C1 segment of cervical spinal cord (tissue), 14 donors: ENCODE measurements around the gene SENP3.

ENCODE experiments used
- DNase-seq, 14 donors: peaks; one replicate each; lab custom pipeline; 2025; lab: John Stamatoyannopoulos, UW

Gene SENP3

DNA sequence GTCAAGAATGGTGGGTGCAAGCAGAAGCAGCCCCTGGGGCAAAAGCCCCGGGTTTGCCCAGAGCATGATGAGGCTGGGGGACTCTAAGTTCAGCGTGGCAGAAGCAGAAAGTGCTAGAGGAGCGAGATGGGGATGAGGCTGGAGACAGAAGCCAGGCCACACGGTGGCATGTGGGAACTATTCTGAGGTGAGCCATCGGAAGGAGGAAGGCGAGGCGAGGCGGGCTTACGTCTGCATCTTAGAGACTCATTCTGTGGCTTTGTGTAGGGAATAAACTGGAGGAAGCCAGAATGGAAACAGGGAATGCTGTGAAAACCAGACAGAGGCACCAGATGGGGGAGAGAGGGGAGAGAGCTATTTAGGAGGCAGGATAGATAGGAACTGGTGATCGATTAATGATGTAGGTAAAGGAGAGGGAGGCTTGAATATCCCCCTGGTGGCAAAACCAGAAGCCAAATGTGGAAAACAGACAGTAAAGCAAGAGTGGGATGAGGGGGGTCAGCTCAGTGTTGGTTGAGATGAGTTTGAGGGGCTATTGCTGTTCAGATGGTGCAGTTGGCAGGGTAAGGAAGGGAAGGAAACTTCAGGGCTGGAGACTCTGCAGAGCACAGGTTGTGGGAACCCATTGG, 6.3 kb upstream of the SENP3 start:
- DNase-seq: no peak

DNA sequence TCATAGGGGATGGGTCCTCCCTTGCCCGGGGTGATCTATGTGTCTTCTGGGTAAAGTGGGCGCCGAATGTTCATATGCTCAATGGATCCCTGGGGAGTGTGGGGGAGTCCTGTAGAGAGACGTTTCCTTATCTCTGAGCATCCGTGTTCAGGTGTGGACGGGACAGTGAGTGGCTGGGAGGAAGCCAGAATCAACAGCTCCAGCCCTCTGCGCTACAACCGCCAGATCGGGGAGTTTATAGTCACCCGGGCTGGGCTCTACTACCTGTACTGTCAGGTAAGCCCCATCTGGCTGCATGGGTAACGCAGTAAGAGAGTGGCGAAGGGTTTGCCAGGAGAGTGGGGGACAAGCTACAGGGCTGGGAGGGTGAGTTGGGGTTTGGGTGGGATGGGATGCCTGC, 5.1 kb upstream of the SENP3 start:
- DNase-seq: no peak

DNA sequence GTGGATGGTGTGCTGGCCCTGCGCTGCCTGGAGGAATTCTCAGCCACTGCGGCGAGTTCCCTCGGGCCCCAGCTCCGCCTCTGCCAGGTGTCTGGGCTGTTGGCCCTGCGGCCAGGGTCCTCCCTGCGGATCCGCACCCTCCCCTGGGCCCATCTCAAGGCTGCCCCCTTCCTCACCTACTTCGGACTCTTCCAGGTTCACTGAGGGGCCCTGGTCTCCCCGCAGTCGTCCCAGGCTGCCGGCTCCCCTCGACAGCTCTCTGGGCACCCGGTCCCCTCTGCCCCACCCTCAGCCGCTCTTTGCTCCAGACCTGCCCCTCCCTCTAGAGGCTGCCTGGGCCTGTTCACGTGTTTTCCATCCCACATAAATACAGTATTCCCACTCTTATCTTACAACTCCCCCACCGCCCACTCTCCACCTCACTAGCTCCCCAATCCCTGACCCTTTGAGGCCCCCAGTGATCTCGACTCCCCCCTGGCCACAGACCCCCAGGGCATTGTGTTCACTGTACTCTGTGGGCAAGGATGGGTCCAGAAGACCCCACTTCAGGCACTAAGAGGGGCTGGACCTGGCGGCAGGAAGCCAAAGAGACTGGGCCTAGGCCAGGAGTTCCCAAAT, 4.5 kb upstream of the SENP3 start:
- DNase-seq: peak in 1 of 14 donors; percentile 24

DNA sequence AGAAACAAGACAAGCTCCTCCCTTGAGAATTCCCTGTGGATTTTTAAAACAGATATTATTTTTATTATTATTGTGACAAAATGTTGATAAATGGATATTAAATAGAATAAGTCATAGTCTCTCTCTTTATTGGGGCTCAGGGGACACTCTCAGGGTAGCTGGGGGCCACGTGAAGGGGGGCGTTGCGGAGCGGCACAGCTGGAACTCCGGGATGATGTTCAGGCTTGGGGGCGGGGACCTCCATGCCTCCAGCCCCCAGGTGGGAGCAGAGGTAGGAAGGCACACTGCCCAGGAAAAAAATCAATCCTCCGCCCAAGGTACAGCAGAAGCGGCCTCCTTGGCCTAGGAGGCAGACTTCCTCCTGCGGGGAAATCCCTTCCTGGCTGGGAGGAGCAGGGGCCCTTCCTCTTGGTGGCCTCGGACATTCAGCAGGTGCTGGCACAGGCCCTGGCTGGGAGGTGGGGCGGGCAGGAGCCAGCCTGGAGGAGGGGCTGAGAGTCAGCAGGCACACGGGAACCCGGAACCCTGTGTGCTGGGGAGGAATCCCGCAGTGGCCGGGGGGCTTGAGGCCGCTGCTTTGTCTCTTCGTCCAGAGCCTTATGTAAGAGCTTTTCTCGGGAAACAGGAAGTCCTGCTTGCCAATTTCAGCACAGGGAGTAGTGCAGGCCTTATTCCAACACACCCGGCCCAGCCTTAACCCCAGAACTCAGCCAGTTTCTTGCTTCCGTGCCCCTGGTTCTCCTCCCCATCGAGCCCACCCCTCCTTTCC, 3.8 kb upstream of the SENP3 start:
- peak in 12 of 14 donors; percentile 39 to 89 (median 82) for DNase-seq

DNA sequence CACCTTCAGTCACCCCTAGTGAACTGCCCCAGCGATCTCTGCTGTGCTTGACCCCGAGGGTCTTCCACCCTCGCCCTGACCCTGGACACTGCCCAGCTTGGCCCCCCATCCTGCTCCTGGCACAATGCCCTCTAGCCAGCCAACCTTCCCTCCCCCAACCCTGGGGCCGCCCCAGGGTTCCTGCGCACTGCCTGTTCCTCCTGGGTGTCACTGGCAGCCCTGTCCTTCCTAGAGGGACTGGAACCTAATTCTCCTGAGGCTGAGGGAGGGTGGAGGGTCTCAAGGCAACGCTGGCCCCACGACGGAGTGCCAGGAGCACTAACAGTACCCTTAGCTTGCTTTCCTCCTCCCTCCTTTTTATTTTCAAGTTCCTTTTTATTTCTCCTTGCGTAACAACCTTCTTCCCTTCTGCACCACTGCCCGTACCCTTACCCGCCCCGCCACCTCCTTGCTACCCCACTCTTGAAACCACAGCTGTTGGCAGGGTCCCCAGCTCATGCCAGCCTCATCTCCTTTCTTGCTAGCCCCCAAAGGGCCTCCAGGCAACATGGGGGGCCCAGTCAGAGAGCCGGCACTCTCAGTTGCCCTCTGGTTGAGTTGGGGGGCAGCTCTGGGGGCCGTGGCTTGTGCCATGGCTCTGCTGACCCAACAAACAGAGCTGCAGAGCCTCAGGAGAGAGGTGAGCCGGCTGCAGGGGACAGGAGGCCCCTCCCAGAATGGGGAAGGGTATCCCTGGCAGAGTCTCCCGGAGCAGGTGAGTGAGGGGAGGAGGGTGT, 3.0 kb upstream of the SENP3 start, which contains the start of gene TNFSF13:
TSS of gene TNFSF13 (plus strand) at position 207 of the 776 bp plus-strand sequence. CDS start at position 497, 290 bp downstream.
- DNase-seq: peak in 6 of 14 donors; percentile 62 to 86 (median 78)

DNA sequence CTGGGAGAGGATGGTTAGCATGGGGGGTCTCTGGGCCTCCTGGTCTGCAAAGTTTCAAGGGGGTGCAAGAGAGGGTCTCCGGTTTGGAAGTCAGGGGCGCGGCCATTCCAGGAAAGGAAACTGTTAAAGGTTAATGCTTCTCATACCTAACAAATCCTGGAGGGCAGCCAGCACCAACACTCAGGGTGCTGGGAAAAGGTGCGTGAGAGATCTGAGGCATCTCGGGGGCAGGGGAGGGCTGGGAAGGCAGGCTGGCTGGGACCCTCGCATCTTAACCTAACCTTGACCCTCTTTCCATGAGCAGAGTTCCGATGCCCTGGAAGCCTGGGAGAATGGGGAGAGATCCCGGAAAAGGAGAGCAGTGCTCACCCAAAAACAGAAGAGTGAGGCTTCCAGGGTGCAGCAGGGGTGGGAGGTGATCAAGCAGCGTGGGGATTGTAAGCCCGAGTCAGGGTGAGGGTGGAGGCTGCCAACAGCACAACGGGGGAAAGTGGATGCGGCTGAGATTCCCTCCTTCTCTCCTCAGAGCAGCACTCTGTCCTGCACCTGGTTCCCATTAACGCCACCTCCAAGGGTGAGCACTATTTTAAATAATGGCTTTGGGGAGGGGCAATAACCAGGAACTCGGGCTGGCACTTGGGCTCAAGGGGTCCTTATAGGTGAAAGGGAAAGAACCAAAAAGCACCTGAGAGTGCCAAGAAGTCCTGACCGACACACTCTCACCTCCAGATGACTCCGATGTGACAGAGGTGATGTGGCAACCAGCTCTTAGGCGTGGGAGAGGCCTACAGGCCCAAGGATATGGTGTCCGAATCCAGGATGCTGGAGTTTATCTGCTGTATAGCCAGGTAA, 2.2 kb upstream of the SENP3 start:
- no peak for DNase-seq

DNA sequence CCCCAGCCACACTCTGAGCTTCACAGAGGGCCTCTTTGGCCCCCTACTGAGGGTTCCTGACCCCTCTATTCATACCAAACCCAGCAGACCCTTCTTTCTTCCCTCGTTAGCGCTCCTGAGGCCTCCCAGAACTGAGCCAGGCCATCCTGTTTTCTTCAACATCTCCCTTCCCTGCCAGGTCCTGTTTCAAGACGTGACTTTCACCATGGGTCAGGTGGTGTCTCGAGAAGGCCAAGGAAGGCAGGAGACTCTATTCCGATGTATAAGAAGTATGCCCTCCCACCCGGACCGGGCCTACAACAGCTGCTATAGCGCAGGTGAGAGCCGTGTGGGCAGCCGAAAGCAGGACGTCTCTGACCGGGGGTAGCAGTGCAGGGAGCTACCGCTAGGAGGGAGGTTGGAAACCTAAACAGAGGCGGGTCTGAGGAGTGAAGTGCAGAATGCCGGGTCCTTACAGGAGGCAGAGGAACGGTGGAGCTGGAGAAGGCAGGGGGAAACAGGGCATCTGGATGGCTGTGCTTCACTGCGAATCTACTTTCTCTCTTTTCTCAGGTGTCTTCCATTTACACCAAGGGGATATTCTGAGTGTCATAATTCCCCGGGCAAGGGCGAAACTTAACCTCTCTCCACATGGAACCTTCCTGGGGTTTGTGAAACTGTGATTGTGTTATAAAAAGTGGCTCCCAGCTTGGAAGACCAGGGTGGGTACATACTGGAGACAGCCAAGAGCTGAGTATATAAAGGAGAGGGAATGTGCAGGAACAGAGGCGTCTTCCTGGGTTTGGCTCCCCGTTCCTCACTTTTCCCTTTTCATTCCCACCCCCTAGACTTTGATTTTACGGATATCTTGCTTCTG, 1.3 kb upstream of the SENP3 start:
- peak in 1 of 14 donors; percentile 37 for DNase-seq

DNA sequence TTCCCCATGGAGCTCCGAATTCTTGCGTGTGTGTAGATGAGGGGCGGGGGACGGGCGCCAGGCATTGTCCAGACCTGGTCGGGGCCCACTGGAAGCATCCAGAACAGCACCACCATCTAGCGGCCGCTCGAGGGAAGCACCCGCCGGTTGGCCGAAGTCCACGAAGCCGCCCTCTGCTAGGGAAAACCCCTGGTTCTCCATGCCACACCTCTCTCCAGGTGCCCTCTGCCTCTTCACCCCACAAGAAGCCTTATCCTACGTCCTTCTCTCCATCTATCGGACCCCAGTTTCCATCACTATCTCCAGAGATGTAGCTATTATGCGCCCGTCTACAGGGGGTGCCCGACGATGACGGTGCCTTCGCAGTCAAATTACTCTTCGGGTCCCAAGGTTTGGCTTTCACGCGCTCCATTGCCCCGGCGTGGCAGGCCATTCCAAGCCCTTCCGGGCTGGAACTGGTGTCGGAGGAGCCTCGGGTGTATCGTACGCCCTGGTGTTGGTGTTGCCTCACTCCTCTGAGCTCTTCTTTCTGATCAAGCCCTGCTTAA, 617 bp upstream of the SENP3 start:
- DNase-seq: peak in 12 of 14 donors; percentile 57 to 86 (median 78)

DNA sequence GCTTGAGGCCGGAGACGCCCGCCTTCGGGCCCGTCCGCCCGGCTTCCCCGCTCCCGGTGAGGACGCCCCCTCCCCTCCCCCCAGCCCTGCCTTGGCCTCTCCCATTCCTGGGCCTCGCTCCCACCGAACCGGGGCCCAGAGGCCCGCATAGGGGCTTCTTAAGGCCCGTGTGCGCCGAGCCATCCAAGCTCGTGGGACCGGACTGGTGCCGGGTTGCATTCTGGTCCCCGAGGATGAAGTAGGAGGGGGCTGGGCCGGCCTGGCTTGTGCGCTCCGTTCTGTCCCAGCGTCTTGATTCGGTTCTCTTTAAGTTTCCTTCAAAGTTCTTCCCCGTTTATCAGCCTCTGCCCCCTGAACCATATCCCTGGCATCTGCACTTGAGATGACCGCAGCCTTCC, 488 bp downstream of the SENP3 start:
- DNase-seq: no peak

DNA sequence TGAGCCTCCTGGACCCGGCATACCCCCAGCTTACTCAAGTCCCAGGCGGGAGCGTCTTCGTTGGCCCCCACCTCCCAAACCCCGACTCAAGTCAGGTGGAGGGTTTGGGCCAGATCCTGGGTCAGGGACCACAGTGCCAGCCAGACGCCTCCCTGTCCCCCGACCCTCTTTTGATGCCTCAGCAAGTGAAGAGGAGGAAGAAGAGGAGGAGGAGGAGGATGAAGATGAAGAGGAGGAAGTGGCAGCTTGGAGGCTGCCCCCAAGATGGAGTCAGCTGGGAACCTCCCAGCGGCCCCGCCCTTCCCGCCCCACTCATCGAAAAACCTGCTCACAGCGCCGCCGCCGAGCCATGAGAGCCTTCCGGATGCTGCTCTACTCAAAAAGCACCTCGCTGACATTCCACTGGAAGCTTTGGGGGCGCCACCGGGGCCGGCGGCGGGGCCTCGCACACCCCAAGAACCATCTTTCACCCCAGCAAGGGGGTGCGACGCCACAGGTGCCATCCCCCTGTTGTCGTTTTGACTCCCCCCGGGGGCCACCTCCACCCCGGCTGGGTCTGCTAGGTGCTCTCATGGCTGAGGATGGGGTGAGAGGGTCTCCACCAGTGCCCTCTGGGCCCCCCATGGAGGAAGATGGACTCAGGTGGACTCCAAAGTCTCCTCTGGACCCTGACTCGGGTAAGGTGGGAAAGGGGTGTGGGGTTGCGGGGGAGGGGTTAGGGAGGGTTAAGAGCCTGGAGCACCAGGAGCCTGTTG, 1.6 kb downstream of the SENP3 start:
- no peak for DNase-seq

DNA sequence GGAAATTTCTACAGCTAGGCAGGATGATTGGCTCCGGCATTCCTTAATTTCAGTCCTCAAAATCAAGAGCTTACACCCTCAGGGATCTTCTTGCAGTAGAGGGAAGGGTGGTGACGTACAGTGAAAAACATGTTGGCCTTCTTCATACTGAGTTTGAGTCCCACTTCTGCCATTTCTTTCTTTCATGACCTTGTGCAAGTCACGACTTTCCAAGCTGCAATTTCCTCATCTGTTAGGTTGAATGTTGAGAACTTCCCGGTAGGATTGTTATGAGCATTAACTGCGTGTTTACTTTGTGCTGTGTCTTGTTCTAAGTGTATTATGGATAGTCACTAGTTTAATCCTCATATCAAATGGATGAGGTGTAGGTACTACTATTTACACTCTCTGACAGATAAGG, 7.9 kb downstream of the SENP3 start:
- DNase-seq: no peak

DNA sequence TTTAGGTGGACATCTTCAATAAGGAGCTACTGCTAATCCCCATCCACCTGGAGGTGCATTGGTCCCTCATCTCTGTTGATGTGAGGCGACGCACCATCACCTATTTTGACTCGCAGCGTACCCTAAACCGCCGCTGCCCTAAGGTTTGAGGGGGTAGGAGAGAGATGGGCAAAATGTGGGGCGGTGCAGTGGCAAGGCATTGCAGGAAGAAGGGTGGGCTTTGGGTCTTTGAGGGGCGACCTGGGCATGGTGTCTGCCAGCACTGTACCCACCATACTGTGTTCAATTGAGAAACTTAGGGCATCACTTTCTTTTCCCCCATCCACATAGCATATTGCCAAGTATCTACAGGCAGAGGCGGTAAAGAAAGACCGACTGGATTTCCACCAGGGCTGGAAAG, 8.6 kb downstream of the SENP3 start:
- DNase-seq: no peak

DNA sequence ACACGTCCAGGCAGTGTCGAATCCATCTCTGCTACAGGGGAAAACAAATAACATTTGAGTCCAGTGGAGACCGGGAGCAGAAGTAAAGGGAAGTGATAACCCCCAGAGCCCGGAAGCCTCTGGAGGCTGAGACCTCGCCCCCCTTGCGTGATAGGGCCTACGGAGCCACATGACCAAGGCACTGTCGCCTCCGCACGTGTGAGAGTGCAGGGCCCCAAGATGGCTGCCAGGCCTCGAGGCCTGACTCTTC, 10.5 kb downstream of the SENP3 start:
- no peak for DNase-seq

DNA sequence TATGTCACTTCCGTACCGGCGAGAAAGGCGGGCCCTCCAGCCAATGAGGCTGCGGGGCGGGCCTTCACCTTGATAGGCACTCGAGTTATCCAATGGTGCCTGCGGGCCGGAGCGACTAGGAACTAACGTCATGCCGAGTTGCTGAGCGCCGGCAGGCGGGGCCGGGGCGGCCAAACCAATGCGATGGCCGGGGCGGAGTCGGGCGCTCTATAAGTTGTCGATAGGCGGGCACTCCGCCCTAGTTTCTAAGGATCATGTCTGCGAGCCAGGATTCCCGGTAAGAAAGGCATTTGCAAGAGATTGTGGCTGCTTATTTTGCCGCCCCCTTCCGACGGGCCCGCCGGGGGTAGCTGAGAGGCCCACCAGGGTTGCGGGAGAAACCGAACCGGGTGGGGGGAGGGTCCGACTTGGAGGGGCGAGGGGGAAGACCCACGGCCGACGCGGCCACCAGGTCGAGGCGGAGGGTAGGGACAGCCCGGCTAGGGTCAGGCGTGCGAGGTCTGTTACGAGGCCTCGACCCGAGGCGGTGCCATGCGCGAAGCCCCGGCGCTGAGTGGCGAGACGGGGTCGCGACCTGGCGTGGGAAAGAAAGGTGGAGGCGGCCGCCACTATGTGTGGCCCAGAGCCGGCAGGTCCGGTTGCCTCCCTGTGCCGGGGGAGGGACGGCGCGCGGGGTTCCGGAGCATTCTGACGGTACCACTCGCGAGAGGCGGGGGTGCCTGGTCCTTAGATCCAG, 11.0 kb downstream of the SENP3 start:
- DNase-seq: peak; percentile 87 to 100 (median 98)

DNA sequence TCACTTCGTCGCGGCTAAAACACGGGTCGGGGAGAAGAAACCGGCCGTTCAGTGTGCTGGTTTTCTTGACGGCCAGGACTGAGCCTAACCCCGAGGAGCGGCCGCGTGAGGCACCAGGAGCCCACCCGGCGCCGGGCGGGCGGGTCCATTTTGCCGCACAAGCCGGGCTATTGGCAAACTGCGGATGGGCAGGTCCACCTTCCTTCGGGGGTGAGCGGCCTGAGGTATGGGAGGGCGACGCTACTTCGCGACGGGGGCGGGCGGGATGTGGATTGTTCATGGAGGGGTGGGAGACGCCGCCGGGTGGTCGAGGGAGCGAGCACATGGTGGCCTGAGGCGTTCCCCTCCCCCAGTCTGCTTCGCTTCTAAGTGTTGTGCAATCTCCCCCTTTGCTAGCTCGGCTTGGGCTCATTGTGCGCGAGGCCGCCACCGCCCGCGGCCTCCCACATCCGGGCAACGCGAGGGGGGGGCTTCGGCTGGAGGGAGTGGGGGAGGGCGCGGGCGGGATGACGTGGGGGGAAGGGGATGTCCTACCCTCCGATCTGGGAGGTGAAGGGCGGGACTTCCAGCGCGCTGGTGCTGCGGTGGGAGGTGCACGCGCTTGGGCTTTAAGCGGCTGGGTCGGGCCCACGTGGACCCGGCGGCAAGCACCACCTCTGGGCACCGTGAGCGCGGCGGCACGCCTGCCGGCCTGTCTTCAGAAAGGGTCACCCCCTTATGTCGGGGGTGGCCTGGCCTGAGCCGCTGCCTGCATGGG, 11.8 kb downstream of the SENP3 start:
- DNase-seq: peak; percentile 55 to 95 (median 82)

DNA sequence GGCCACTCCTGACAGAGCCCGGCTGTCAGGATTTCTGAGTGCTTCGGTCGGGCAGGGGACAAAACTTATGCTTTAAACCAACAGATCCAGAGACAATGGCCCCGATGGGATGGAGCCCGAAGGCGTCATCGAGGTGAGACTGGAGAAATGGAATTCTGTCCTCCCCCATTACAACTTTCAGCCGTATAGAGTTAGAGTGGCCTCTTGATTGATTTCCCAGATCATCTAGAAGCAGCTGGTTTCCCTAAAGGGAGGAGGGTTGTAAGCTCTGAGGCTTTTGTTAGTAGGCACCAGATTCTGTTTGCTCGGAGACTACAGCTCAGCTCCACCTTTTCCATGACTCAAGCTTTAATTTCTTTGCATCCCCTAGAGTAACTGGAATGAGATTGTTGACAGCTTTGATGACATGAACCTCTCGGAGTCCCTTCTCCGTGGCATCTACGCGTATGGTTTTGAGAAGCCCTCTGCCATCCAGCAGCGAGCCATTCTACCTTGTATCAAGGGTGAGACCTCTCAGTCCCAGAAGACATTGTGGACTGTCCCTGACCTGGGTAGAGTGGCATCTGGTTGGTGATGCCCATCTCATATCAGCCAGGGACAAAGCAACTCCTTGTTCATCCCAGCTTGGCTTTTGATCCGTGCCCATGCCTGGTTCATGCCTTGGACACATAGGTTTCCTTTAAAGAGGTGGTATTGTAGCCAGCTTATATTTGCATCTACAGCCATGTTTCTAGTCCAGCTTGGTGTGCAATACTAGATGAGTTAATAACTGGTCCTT, 12.6 kb downstream of the SENP3 start:
- DNase-seq: no peak

DNA sequence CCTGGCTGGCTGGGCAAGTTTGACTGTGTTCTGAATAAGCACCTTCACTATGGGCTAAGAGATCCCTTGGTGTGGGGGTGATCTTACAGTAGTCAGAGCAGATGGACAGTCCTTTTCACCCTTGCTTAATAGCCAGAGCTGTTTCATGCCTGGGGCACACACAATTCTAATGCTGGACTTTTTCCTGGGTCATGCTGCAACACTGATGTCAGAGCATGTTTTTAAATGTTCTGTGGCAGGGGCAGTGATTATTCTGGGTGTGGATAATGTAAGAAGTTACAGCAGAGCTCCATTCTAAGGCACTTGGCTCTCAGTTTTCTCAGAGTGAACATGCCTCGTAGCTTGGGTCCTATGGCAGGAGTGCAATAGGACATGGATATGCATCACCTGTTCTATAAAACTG, 13.8 kb downstream of the SENP3 start:
- DNase-seq: no peak
